ENCODE results near the gene ACSL4. TPM values are rescaled to one million over a fixed set of nuclear protein-coding genes. Genes with fewer than 3 reads are reported as not detected.

The ACSL4 gene
- total RNA-seq, 2 donors from 2014 or later, result 31.3 to 47.9 TPM

DNA sequence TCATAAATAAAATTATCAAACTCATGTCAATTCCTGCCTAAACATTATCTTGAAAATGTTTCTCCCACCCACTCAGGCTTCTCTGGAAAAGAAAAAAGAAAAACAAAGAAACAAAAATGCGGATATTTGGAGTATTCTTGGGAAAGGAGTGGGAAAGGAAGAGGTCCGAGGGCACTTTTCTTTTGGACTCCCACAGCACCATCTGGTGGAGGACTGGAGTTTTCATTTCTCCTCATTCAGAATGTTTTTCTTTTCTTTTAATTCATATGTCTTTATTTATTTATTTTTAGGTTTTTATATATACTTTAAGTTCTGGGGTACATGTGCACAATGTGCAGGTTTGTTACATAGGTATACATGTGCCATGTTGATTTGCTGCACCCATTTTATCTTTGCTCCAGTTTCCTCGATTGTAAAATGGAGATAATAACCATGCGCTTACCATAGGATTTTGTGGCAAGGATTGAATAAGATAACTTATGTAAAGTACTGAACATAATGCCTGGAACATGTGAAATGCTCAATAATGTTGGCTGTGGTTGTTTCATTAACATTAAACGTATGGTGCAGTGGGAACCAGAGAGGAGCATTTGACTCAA, 100.1 kb downstream of the ACSL4 start:
- Histone ChIP-seq H3K9me3 (ENCODE audit: control insufficient read depth, low read length) (no peaks in the 10 kb centered on the region), H3K4me3 (ENCODE audit: low read length) (no peak overlapping the region), H3K4me1 (ENCODE audit: control insufficient read depth, insufficient read depth, low read length) (no peaks in the 10 kb centered on the region), H3K27ac (ENCODE audit: low read depth, low read length) (no peak overlapping the region), H3K9ac (ENCODE audit: extremely low read depth, low read length, poor library complexity, severe bottlenecking) (no peak overlapping the region), H3K36me3 (ENCODE audit: control insufficient read depth, insufficient read depth, low read length) (no peaks in the 10 kb centered on the region), H3K27me3 (ENCODE audit: control insufficient read depth, insufficient read depth, low read length, poor library complexity, severe bottlenecking) (no peaks in the 10 kb centered on the region)
- Mint-ChIP-seq H3K4me3 (no peak overlapping the region), H3K4me1 (peaks cover 20% of the 10 kb centered on the region), H3K36me3 (ENCODE audit: low read depth) (peaks cover 6% of the 10 kb centered on the region), H3K27me3 (ENCODE audit: insufficient read depth) (peaks cover 56% of the 10 kb centered on the region), H3K27ac (no peak overlapping the region), H3K9me3 (peaks cover 4% of the 10 kb centered on the region)
- TF ChIP-seq, protein P1, sequence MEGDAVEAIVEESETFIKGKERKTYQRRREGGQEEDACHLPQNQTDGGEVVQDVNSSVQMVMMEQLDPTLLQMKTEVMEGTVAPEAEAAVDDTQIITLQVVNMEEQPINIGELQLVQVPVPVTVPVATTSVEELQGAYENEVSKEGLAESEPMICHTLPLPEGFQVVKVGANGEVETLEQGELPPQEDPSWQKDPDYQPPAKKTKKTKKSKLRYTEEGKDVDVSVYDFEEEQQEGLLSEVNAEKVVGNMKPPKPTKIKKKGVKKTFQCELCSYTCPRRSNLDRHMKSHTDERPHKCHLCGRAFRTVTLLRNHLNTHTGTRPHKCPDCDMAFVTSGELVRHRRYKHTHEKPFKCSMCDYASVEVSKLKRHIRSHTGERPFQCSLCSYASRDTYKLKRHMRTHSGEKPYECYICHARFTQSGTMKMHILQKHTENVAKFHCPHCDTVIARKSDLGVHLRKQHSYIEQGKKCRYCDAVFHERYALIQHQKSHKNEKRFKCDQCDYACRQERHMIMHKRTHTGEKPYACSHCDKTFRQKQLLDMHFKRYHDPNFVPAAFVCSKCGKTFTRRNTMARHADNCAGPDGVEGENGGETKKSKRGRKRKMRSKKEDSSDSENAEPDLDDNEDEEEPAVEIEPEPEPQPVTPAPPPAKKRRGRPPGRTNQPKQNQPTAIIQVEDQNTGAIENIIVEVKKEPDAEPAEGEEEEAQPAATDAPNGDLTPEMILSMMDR (conservative IDR thresholded peaks at IDR 0.05), result peak; percentile 90
- WGBS, 2 experiments (ENCODE audit: insufficient coverage in 1 of 2, insufficient read length in 1 of 2), result 56% methylated on average over 5 of the region's 5 CpGs; no CpG with 5 or more reads in 1 of the 2 experiments
- DNase-seq, result peak; percentile 61

DNA sequence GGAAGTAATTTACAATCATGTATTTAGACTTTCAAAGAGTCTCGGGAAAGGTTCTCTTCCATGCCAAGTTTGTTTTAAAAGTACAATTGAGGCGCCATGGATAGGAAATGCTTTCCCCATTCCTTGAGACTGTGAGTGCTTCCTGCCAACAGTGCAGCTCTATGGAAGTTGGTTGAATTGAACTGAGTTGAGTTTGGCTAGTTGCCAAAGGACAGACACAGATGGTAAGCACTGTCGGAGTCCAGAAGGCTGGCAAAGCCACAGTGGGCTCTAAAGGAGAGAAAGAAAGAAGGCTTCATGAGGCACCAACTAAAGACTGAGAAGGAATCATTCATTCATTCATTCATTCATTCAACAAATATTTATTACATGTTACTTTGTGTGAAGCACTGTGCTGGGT, 103.7 kb downstream of the ACSL4 start:
- no peaks in the 10 kb centered on the region for H3K9me3 ChIP-seq (ENCODE audit: control insufficient read depth, low read length)
- H3K27me3 Mint-ChIP-seq (ENCODE audit: insufficient read depth), result peaks cover 82% of the 10 kb centered on the region
- no peak for DNase-seq
- no peaks in the 10 kb centered on the region for H3K36me3 ChIP-seq (ENCODE audit: control insufficient read depth, insufficient read depth, low read length)
- H3K36me3 Mint-ChIP-seq (ENCODE audit: low read depth), result peaks cover 3% of the 10 kb centered on the region
- TF ChIP-seq, protein P1 (conservative IDR thresholded peaks at IDR 0.05), result no peak
- no peak overlapping the region for H3K4me3 ChIP-seq (ENCODE audit: low read length)
- H3K27ac ChIP-seq (ENCODE audit: low read depth, low read length), result no peak overlapping the region
- 95 to 100% methylated on average over 2 to 3 of the region's 3 CpGs for WGBS, 2 experiments (ENCODE audit: insufficient coverage in 1 of 2, insufficient read length in 1 of 2)
- H3K27ac Mint-ChIP-seq, result no peak overlapping the region
- no peaks in the 10 kb centered on the region for H3K4me1 ChIP-seq (ENCODE audit: control insufficient read depth, insufficient read depth, low read length)
- H3K4me1 Mint-ChIP-seq, result peaks cover 12% of the 10 kb centered on the region
- no peak overlapping the region for H3K9ac ChIP-seq (ENCODE audit: extremely low read depth, low read length, poor library complexity, severe bottlenecking)
- H3K27me3 ChIP-seq (ENCODE audit: control insufficient read depth, insufficient read depth, low read length, poor library complexity, severe bottlenecking), result no peaks in the 10 kb centered on the region
- peaks cover 10% of the 10 kb centered on the region for H3K9me3 Mint-ChIP-seq
- no peak overlapping the region for H3K4me3 Mint-ChIP-seq

DNA sequence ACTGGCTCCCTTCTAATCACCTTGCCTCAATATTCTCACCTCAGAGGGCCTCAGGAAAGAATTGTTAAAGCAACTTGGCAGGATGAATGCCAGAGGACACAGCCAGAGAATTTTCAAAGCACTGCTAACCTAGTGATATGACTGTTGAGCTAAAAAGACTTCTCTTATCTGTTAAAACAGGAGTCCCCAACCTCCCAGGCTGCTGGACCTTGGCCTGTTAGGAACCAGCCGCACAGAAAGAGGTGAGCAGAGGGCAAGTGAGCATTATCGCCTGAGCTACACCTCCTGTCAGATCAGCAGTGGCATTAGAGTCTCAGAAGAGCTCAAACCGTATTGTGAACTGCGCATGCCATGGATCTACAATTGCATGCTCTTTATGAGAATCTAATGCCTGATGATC, 106.4 kb downstream of the ACSL4 start:
- peaks cover 10% of the 10 kb centered on the region for H3K9me3 Mint-ChIP-seq
- Histone ChIP-seq H3K9me3 (ENCODE audit: control insufficient read depth, low read length) (no peaks in the 10 kb centered on the region), H3K36me3 (ENCODE audit: control insufficient read depth, insufficient read depth, low read length) (no peaks in the 10 kb centered on the region), H3K4me3 (ENCODE audit: low read length) (no peak overlapping the region), H3K4me1 (ENCODE audit: control insufficient read depth, insufficient read depth, low read length) (no peaks in the 10 kb centered on the region), H3K27me3 (ENCODE audit: control insufficient read depth, insufficient read depth, low read length, poor library complexity, severe bottlenecking) (no peaks in the 10 kb centered on the region), H3K9ac (ENCODE audit: extremely low read depth, low read length, poor library complexity, severe bottlenecking) (no peak overlapping the region), H3K27ac (ENCODE audit: low read depth, low read length) (no peak overlapping the region)
- WGBS, 2 experiments (ENCODE audit: insufficient coverage in 1 of 2, insufficient read length in 1 of 2), result 87 to 91% methylated on average over 4 of the region's 4 CpGs
- H3K27me3 Mint-ChIP-seq (ENCODE audit: insufficient read depth), result peaks cover 84% of the 10 kb centered on the region
- no peak overlapping the region for H3K27ac Mint-ChIP-seq
- H3K36me3 Mint-ChIP-seq (ENCODE audit: low read depth), result peaks cover 3% of the 10 kb centered on the region
- DNase-seq, result no peak
- H3K4me3 Mint-ChIP-seq, result no peak overlapping the region
- no peaks in the 10 kb centered on the region for H3K4me1 Mint-ChIP-seq
- TF ChIP-seq, protein P1 (conservative IDR thresholded peaks at IDR 0.05), result no peak
